Bronchial epithelial cell (primary cell): ENCODE measurements around the gene BCLAF1. TPM values are rescaled to one million over a fixed set of nuclear protein-coding genes. Genes with fewer than 3 reads are reported as not detected.
A peak's percentile ranks its signal among the peaks of the same experiment; 100 is the strongest.

Source experiments
- DNase-seq: peaks from one replicate; pipeline ENCODE4 v3.0.0-alpha.2; 2010; ENCODE audit warnings: low read depth
- FAIRE-seq: peaks from 2 replicates; lab custom pipeline; 2011; peaks lifted over from hg19 to GRCh38; lab: Jason Lieb, UNC
- H3K27me3 ChIP-seq: 2 replicates; pipeline ENCODE4 v1.5.1; 2011; ENCODE audit warnings: low read length; ENCODE audit not compliant: control insufficient read depth, insufficient read depth
- H3K36me3 ChIP-seq: 2 replicates; pipeline ENCODE4 v1.5.1; 2011; ENCODE audit warnings: low read length; ENCODE audit not compliant: control insufficient read depth, insufficient read depth
- H3K4me3 ChIP-seq: 2 replicates; pipeline ENCODE4 v1.5.1; 2011; ENCODE audit warnings: mild to moderate bottlenecking, low read depth, low read length, control low read depth
- total RNA-seq: library from RNA; depleted of rRNA; stranded (reverse); fragments of >200 nt; gene quantifications from 2 replicates; pipeline ENCODE4 v1.2.1, GENCODE V29; 2014
- TF ChIP-seq, protein P1 (sequence below): IDR thresholded peaks from 2 replicates; pipeline ENCODE4 v1.5.1; 2011; ENCODE audit warnings: mild to moderate bottlenecking, moderate library complexity, low read length, control low read depth, inconsistent platforms; ENCODE audit not compliant: insufficient read depth, severe bottlenecking

Gene BCLAF1
- total RNA-seq, 1 donor from 2014 or later = 50.3 TPM

DNA sequence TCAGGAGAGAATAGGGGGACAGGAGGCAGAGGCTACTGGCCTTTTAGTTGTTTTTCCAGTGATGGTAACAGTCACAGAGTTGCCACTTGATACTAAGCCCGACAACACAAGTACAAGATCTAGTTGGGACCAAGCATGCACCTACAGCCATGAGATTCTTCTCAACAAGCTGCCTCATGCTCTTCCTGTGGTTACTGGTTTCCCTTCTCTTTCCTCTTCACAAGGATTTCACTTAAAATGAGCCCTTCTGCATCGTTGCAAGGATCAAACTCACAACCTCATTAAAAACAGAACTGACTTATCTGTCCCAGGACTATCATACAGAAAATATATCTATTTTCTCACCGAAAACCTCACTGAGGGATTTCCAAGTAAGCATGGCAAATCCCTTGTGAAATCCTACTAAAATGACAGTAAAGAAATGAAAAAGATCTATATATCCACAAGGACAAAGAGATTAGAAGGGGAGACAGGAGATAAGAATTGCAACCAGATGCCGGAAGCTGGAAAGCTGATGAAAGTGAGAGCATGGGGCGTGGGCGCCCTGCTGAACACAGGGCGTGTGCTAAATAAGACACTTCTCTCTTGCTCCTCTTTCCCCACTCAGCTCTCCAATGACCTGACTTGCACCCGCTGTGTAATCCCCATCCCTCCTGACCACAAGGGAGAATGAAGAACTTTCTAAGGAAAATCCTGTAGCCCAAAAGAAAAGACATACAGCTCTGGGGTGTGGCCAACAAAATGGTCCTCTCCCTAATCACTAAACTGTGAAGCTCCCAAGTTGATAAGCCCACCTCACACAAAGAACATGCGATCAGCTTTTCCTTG is 53.0 kb downstream of the BCLAF1 start:
- TF ChIP-seq, protein P1, sequence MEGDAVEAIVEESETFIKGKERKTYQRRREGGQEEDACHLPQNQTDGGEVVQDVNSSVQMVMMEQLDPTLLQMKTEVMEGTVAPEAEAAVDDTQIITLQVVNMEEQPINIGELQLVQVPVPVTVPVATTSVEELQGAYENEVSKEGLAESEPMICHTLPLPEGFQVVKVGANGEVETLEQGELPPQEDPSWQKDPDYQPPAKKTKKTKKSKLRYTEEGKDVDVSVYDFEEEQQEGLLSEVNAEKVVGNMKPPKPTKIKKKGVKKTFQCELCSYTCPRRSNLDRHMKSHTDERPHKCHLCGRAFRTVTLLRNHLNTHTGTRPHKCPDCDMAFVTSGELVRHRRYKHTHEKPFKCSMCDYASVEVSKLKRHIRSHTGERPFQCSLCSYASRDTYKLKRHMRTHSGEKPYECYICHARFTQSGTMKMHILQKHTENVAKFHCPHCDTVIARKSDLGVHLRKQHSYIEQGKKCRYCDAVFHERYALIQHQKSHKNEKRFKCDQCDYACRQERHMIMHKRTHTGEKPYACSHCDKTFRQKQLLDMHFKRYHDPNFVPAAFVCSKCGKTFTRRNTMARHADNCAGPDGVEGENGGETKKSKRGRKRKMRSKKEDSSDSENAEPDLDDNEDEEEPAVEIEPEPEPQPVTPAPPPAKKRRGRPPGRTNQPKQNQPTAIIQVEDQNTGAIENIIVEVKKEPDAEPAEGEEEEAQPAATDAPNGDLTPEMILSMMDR = no peak
- no peaks in the 10 kb centered on the region for H3K36me3 ChIP-seq
- H3K4me3 ChIP-seq = no peak overlapping the region
- DNase-seq = no peak
- FAIRE-seq = peak; percentile 83
- no peaks in the 10 kb centered on the region for H3K27me3 ChIP-seq

DNA sequence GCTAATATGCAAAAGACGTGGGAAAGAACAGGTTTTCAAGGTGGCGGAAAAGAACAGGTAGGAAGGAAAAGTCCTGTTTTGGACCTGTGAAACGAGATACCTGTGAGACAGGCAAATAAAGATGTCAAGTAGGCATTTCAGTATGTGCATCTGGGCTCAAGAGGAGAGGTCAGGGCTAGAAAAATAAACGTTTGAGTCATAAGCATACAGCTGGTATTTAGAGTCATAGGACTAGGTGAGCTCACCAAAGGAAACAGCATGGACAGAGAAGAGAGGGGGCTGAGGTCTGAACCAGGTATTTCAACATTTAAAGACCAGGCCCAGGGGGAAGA is 54.4 kb downstream of the BCLAF1 start:
- peak; percentile 88 for DNase-seq
- no peak for FAIRE-seq

DNA sequence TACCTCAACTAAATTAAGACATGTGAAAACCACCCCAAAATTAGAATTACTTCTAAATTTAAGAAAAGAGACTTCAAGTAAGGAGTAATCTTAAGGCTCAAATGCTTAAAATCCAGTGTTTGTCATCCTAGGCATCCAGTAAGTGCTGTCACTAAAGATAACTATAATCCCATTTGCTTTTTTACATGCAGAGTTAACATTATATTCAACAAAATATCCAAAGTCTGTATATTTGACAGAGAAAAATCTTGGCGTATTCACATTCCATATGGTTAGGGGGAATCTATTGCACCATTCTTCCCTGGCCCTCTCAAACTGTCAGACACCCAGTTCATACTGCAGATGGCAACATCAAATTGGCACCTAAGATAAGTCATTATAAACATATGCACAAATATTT is 56.9 kb downstream of the BCLAF1 start:
- Histone ChIP-seq H3K27me3 (no peaks in the 10 kb centered on the region), H3K36me3 (no peaks in the 10 kb centered on the region), H3K4me3 (no peak overlapping the region)
- FAIRE-seq (no peak), DNase-seq (no peak)
- TF ChIP-seq, protein P1 = no peak

More for the DNA sequence above, 54.4 kb downstream of the BCLAF1 start:
- Histone ChIP-seq H3K36me3 (no peaks in the 10 kb centered on the region), H3K27me3 (no peaks in the 10 kb centered on the region), H3K4me3 (no peak overlapping the region)
- TF ChIP-seq, protein P1 = no peak

DNA sequence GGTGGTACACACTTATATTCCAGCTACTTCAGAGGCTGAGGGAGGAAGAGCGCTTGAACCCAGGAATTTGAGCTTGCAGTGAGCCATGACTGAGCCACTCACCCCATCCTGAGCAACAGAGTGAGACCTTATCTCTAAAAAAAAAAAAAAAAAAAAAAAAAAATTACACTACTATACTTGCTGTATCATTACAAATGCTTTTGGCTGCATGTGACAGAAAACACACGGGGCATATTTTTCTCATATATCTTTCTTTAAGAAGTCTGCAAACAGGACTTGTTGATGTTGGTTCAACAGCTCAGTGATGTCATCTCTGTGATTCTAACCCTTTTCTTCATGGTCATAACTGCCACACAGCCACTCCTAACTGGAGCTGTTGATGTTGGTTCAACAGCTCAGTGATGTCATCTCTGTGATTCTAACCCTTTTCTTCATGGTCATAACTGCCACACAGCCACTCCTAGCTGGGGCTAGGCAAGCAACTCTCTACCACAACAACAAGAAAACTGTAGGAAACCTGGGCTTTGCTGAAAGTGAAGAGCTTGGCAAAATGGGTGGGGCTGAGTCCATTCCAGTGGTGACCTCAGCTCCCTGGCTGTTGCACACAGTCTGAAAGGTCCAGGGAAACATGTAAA is 59.3 kb downstream of the BCLAF1 start:
- FAIRE-seq (no peak), DNase-seq (no peak)
- H3K27me3 ChIP-seq = no peaks in the 10 kb centered on the region
- no peaks in the 10 kb centered on the region for H3K36me3 ChIP-seq
- TF ChIP-seq, protein P1 = no peak
- no peak overlapping the region for H3K4me3 ChIP-seq

DNA sequence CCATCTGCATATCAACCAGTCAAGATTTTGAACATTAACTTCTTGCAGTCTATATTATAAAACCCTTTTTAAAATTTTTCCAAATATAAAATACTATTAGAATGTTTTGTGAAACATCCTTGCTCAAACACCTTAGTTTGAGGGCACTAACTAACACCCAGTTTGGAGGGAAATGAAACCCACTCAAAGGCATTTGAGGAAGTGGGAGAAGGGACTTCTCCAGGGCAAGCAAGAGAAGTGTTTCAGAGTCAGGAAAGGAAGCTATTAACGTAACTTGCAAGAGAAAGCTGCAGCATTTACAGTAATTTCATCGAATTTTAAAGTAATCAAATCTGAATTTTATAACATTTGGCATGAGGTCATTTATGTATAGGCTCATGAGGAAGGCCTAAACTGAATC is 60.8 kb downstream of the BCLAF1 start:
- Histone ChIP-seq H3K27me3 (no peaks in the 10 kb centered on the region), H3K4me3 (no peak overlapping the region), H3K36me3 (no peaks in the 10 kb centered on the region)
- DNase-seq (no peak), FAIRE-seq (no peak)
- TF ChIP-seq, protein P1 = no peak
